ENCODE results near the gene CADPS.

DNA sequence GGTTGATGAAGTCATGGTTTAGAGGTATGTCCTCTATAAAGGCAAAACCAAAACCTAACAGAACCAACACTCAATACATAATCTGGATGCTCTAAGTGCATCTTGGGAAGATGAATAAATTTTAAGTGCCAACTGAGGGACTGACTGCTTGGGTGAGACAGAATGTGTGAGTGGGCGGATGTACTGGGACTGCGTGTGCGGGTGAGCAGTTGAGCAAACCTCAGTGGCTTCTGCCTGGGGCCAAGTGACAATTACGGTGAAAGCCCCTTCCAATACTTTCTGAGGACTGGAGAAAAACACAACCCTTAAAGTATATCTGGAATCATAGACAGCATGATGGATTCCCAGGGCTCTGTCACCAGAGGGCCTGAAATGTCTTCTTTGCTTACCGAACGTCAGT lies 421.8 kb downstream of the CADPS start:
- TF ChIP-seq, protein P1, sequence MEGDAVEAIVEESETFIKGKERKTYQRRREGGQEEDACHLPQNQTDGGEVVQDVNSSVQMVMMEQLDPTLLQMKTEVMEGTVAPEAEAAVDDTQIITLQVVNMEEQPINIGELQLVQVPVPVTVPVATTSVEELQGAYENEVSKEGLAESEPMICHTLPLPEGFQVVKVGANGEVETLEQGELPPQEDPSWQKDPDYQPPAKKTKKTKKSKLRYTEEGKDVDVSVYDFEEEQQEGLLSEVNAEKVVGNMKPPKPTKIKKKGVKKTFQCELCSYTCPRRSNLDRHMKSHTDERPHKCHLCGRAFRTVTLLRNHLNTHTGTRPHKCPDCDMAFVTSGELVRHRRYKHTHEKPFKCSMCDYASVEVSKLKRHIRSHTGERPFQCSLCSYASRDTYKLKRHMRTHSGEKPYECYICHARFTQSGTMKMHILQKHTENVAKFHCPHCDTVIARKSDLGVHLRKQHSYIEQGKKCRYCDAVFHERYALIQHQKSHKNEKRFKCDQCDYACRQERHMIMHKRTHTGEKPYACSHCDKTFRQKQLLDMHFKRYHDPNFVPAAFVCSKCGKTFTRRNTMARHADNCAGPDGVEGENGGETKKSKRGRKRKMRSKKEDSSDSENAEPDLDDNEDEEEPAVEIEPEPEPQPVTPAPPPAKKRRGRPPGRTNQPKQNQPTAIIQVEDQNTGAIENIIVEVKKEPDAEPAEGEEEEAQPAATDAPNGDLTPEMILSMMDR (IDR thresholded peaks at IDR 0.05): no peak
- TF ChIP-seq POLR2A (IDR thresholded peaks at IDR 0.05): no peak
